GM13977 (cell line): ENCODE results near the gene KANSL3.

Experiments used
- DNase-seq: peaks from one replicate; pipeline ENCODE4 v3.0.0; 2012; ENCODE audit warnings: low spot score
- in situ Hi-C: fragments of 300-500 bp; cut with MboI; formaldehyde crosslinking; loops from one replicate; pipeline ENCODE4 v1.12.0; 2022; ENCODE audit warnings: low sequenced_read_pairs, low pct_unique_long_range_greater_than_20kb, mixed read lengths, inconsistent platforms; ENCODE audit not compliant: unreplicated experiment
- TF ChIP-seq, protein P1 (sequence below): IDR thresholded peaks from 2 replicates; pipeline ENCODE4 v1.5.1; 2012; ENCODE audit warnings: mild to moderate bottlenecking, control low read depth; ENCODE audit not compliant: insufficient read depth; ENCODE audit errors: extremely low read depth, missing control alignments

Gene KANSL3

GRCh38 chr2:96623116-96623515, 15.0 kb downstream of the KANSL3 start:
- DNase-seq = no peak
- in situ Hi-C loops = no loop called here
- TF ChIP-seq, protein P1, sequence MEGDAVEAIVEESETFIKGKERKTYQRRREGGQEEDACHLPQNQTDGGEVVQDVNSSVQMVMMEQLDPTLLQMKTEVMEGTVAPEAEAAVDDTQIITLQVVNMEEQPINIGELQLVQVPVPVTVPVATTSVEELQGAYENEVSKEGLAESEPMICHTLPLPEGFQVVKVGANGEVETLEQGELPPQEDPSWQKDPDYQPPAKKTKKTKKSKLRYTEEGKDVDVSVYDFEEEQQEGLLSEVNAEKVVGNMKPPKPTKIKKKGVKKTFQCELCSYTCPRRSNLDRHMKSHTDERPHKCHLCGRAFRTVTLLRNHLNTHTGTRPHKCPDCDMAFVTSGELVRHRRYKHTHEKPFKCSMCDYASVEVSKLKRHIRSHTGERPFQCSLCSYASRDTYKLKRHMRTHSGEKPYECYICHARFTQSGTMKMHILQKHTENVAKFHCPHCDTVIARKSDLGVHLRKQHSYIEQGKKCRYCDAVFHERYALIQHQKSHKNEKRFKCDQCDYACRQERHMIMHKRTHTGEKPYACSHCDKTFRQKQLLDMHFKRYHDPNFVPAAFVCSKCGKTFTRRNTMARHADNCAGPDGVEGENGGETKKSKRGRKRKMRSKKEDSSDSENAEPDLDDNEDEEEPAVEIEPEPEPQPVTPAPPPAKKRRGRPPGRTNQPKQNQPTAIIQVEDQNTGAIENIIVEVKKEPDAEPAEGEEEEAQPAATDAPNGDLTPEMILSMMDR = no peak

DNA sequence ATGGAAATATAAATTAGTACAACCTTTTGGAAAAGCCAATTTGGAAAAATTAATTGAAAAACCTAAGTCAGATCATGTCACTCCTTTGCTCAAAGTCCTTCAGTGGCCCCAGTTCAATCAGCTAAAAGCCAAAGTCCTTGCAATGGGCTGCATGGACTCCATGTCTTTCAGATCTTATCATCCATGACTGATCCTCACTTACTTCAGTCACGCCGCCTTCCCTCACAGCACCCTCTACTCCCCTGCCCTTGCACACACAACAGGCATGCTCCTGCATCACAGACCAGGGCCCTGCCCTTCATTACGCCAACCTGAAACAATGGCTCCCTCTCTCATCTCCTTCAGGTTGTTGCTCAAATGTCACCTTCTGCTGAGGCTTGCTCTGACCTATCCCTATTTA, 15.6 kb downstream of the KANSL3 start:
- in situ Hi-C loops = no loop called here
- DNase-seq = no peak
- TF ChIP-seq, protein P1 = no peak

DNA sequence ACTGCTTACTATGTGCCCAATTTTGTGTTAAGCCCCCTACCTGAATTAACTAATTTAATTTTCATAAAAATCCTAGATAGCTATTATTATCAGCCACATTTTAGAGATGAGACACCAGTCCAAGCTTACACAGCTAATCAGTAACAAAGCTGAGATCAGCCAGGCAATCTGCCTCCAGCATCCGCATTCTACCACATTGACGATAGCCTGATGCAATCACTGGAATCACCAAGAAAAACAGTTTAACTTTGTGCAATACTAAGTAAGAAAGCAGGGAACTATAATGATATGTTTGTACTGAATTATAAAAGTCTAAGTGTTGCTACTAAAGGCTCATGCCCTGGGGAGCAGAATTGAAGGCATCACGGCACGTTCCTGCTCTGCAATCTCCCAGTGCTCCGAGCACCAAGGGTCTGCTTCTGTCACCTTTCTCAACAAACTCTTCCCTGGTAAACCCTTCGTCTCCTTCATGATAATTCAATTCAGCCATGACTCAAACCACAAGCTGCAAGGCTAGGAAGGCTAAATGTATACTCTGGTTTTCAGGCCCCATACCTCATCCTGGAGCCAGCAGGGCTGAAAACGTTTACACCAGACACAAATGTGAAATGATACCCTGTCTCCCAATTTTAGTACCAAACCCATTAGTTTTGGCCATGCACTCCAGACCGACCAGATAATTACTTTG, 19.4 kb downstream of the KANSL3 start:
- in situ Hi-C loops = no loop called here
- no peak for DNase-seq
- TF ChIP-seq, protein P1 = no peak

- no peak for DNase-seq
- in situ Hi-C loops = no loop called here
- TF ChIP-seq, protein P1 = no peak
Observed at GRCh38 chr2:96617012-96617411, 21.1 kb downstream of the KANSL3 start.

GRCh38 chr2:96616535-96616934, 21.6 kb downstream of the KANSL3 start:
- TF ChIP-seq, protein P1 = no peak
- in situ Hi-C loops = no loop called here
- DNase-seq = no peak

DNA sequence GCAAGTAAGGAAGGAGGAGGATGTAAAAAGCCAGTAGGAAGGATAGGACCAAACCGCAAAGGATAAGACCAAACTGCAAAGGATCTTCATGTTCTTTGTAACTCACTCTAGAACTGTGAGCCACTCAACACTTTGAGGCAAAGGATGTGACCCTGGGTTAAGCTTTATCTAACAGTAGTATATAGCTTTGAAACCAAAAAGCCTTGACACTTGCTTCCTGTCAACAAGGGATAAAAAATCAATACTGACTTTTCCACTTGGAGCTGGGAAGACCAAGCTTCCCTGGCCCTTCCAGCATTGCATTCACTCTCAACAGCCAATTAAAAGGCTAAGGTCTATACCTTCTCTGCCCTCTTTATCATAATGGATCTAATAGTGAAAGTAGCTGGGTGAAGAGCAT, 22.0 kb downstream of the KANSL3 start:
- in situ Hi-C loops = no loop called here
- TF ChIP-seq, protein P1 = no peak
- DNase-seq = no peak
